ENCODE measurements around the gene CWC27.

DNA sequence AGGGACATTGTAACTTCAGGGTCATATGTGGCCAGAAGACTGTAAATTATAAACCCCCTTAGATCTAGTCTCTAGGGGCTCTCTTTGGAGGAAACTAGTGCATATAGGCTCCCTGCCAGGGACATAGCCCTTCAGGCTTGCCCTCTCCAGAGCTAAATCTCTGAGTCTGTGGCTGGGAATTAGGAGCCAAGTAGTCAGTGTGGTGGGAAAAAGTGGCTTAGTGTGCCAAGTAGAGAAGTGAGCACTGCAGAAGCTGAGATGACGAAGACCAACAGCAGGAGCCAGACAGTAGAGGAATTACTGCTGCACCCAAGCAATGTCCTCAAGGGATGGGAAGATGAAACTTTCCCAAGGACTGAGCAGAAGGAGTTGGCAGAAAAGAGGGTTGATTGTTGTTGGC lies 71.2 kb downstream of the CWC27 start:
- TF ChIP-seq, protein P1, sequence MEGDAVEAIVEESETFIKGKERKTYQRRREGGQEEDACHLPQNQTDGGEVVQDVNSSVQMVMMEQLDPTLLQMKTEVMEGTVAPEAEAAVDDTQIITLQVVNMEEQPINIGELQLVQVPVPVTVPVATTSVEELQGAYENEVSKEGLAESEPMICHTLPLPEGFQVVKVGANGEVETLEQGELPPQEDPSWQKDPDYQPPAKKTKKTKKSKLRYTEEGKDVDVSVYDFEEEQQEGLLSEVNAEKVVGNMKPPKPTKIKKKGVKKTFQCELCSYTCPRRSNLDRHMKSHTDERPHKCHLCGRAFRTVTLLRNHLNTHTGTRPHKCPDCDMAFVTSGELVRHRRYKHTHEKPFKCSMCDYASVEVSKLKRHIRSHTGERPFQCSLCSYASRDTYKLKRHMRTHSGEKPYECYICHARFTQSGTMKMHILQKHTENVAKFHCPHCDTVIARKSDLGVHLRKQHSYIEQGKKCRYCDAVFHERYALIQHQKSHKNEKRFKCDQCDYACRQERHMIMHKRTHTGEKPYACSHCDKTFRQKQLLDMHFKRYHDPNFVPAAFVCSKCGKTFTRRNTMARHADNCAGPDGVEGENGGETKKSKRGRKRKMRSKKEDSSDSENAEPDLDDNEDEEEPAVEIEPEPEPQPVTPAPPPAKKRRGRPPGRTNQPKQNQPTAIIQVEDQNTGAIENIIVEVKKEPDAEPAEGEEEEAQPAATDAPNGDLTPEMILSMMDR (tag by site-specific recombination; IDR thresholded peaks at IDR 0.05) = no peak
- TF ChIP-seq MYNN (tag by site-specific recombination; IDR thresholded peaks at IDR 0.05; ENCODE audit: borderline replicate concordance) = no peak
- TF ChIP-seq ZNF302 (tag by site-specific recombination; IDR thresholded peaks at IDR 0.05; ENCODE audit: low read depth) = no peak
- no peak for TF ChIP-seq ZNF521 (tag by site-specific recombination; IDR thresholded peaks at IDR 0.05)
- TF ChIP-seq, protein P2, sequence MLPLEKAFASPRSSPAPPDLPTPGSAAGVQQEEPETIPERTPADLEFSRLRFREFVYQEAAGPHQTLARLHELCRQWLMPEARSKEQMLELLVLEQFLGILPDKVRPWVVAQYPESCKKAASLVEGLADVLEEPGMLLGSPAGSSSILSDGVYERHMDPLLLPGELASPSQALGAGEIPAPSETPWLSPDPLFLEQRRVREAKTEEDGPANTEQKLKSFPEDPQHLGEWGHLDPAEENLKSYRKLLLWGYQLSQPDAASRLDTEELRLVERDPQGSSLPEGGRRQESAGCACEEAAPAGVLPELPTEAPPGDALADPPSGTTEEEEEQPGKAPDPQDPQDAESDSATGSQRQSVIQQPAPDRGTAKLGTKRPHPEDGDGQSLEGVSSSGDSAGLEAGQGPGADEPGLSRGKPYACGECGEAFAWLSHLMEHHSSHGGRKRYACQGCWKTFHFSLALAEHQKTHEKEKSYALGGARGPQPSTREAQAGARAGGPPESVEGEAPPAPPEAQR (tag by site-specific recombination; IDR thresholded peaks at IDR 0.05) = no peak
- TF ChIP-seq KLF16 (tag by site-specific recombination; IDR thresholded peaks at IDR 0.05) = no peak
- no peak for TF ChIP-seq ZNF138 (tag by site-specific recombination; IDR thresholded peaks at IDR 0.05; ENCODE audit: borderline replicate concordance)
- TF ChIP-seq ZNF274 (IDR thresholded peaks at IDR 0.05; ENCODE audit: low read length) = no peak
- no peak for TF ChIP-seq ZNF274 (tag by site-specific recombination; IDR thresholded peaks at IDR 0.05; ENCODE audit: borderline replicate concordance)
- TF ChIP-seq, protein P3, sequence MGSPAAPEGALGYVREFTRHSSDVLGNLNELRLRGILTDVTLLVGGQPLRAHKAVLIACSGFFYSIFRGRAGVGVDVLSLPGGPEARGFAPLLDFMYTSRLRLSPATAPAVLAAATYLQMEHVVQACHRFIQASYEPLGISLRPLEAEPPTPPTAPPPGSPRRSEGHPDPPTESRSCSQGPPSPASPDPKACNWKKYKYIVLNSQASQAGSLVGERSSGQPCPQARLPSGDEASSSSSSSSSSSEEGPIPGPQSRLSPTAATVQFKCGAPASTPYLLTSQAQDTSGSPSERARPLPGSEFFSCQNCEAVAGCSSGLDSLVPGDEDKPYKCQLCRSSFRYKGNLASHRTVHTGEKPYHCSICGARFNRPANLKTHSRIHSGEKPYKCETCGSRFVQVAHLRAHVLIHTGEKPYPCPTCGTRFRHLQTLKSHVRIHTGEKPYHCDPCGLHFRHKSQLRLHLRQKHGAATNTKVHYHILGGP (tag by site-specific recombination; IDR thresholded peaks at IDR 0.05) = no peak
- no peak for TF ChIP-seq BCL11B (tag by site-specific recombination; IDR thresholded peaks at IDR 0.05; ENCODE audit: low read depth)
